ENCODE results near the gene MAGI1.

DNA sequence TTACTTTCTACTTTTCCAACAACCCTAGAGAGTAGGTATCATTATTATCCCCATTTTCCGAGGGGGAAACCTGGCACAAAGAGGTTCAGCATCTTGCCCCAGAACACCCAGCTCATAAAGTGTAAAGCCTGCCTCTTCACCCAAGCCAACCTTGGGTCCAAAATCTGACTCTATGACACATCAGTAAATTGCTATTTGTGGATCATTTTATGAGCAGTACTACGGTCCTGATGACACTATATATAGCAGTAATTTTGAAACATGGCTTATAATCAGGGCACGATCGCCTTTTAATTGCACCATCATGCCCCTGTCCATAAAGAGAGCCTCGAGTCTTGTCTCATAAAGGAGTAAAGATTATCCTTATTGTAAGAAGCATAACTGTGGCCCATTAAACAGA is 9.7 kb downstream of the MAGI1 start:
- TF ChIP-seq, protein P1, sequence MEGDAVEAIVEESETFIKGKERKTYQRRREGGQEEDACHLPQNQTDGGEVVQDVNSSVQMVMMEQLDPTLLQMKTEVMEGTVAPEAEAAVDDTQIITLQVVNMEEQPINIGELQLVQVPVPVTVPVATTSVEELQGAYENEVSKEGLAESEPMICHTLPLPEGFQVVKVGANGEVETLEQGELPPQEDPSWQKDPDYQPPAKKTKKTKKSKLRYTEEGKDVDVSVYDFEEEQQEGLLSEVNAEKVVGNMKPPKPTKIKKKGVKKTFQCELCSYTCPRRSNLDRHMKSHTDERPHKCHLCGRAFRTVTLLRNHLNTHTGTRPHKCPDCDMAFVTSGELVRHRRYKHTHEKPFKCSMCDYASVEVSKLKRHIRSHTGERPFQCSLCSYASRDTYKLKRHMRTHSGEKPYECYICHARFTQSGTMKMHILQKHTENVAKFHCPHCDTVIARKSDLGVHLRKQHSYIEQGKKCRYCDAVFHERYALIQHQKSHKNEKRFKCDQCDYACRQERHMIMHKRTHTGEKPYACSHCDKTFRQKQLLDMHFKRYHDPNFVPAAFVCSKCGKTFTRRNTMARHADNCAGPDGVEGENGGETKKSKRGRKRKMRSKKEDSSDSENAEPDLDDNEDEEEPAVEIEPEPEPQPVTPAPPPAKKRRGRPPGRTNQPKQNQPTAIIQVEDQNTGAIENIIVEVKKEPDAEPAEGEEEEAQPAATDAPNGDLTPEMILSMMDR (IDR thresholded peaks at IDR 0.05), result no peak
- TF ChIP-seq POLR2A (IDR thresholded peaks at IDR 0.05), result no peak
